HG03103 (cell line): ENCODE data around the gene ARHGAP33.

Source experiments
- ATAC-seq: cut with Tn5 transposase; IDR thresholded peaks from one replicate; pipeline ENCODE4 v1.9.1; 2021; ENCODE audit warnings: low read depth; ENCODE audit not compliant: unreplicated experiment

The ARHGAP33 gene

GRCh38 chr19:35775298-35776101 is at the start of gene ARHGAP33:
TSS of gene ARHGAP33 (plus strand) at chr19:35775564. CDS start at chr19:35775659, 95 bp downstream.
- peak; percentile 80 for ATAC-seq

GRCh38 chr19:35727053-35727955 is 48.1 kb upstream of the ARHGAP33 start:
- ATAC-seq: no peak

GRCh38 chr19:35727956-35728706 is 47.2 kb upstream of the ARHGAP33 start:
- ATAC-seq: no peak

GRCh38 chr19:35729021-35729420 is 46.3 kb upstream of the ARHGAP33 start:
- ATAC-seq: no peak

GRCh38 chr19:35729763-35730162 is 45.6 kb upstream of the ARHGAP33 start:
- no peak for ATAC-seq

GRCh38 chr19:35730326-35730725 is 45.0 kb upstream of the ARHGAP33 start:
- no peak for ATAC-seq

- ATAC-seq: no peak
Measured at GRCh38 chr19:35731353-35731752, 44.0 kb upstream of the ARHGAP33 start.

GRCh38 chr19:35731779-35732405 is 43.5 kb upstream of the ARHGAP33 start:
- ATAC-seq: no peak

- no peak for ATAC-seq
Measured at GRCh38 chr19:35732540-35733179, 42.7 kb upstream of the ARHGAP33 start.

GRCh38 chr19:35733180-35734125 is 41.9 kb upstream of the ARHGAP33 start:
- ATAC-seq: no peak

- no peak for ATAC-seq
Measured at GRCh38 chr19:35734273-35734672, 41.1 kb upstream of the ARHGAP33 start.

GRCh38 chr19:35734889-35735288 is 40.5 kb upstream of the ARHGAP33 start:
- no peak for ATAC-seq

- ATAC-seq: no peak
Measured at GRCh38 chr19:35736913-35737886, 38.2 kb upstream of the ARHGAP33 start.

- no peak for ATAC-seq
Measured at GRCh38 chr19:35738021-35738886, 37.1 kb upstream of the ARHGAP33 start.

- ATAC-seq: no peak
Measured at GRCh38 chr19:35738887-35739229, 36.5 kb upstream of the ARHGAP33 start.

GRCh38 chr19:35739275-35740107 is 35.9 kb upstream of the ARHGAP33 start:
- no peak for ATAC-seq
